HG03558 (cell line): ENCODE data around the gene NXPE3.
"Not testable (repeated sequence)": the region's sequence is repeated elsewhere in the genome, so short reads cannot be mapped to it uniquely, and the experiment has no call there.

Experiments
- ATAC-seq: cut with Tn5 transposase; IDR thresholded peaks from one replicate; pipeline ENCODE4 v1.9.1; 2021; ENCODE audit warnings: moderate number of reproducible peaks; ENCODE audit not compliant: unreplicated experiment; ENCODE audit errors: extremely low read depth

Gene NXPE3

GRCh38 chr3:101779047-101779821, at the start of gene NXPE3:
TSS of gene NXPE3 (plus strand) at chr3:101779211. CDS start at chr3:101785597, 6,386 bp downstream.
- ATAC-seq: peak; percentile 89

GRCh38 chr3:101729586-101729985, 49.4 kb upstream of the NXPE3 start:
- no peak for ATAC-seq

GRCh38 chr3:101730839-101731238, 48.2 kb upstream of the NXPE3 start:
- ATAC-seq: no peak

GRCh38 chr3:101732240-101732641, 46.8 kb upstream of the NXPE3 start:
- no peak for ATAC-seq

GRCh38 chr3:101735833-101736232, 43.2 kb upstream of the NXPE3 start:
- no peak for ATAC-seq

GRCh38 chr3:101741914-101742313, 37.1 kb upstream of the NXPE3 start:
- not testable (repeated sequence) for ATAC-seq

GRCh38 chr3:101744811-101745210, 34.2 kb upstream of the NXPE3 start:
- ATAC-seq: no peak

GRCh38 chr3:101745934-101746333, 33.1 kb upstream of the NXPE3 start:
- ATAC-seq: not testable (repeated sequence)

GRCh38 chr3:101753386-101754113, 25.5 kb upstream of the NXPE3 start:
- not testable (repeated sequence) for ATAC-seq

GRCh38 chr3:101758224-101758623, 20.8 kb upstream of the NXPE3 start:
- ATAC-seq: no peak

GRCh38 chr3:101762041-101762646, 16.9 kb upstream of the NXPE3 start:
- ATAC-seq: no peak

GRCh38 chr3:101777745-101778281, 1.2 kb upstream of the NXPE3 start:
- ATAC-seq: not testable (repeated sequence)

GRCh38 chr3:101778385-101779046, 495 bp upstream of the NXPE3 start:
- ATAC-seq: no peak

GRCh38 chr3:101779822-101780381, 891 bp downstream of the NXPE3 start:
- peak; percentile 18 for ATAC-seq

- no peak for ATAC-seq
These were observed 1.6 kb downstream of the NXPE3 start for GRCh38 chr3:101780661-101781060.

GRCh38 chr3:101781166-101781565, 2.2 kb downstream of the NXPE3 start:
- no peak for ATAC-seq

GRCh38 chr3:101784855-101785613, 6.0 kb downstream of the NXPE3 start:
- ATAC-seq: no peak

GRCh38 chr3:101791778-101792177, 12.8 kb downstream of the NXPE3 start:
- ATAC-seq: peak; percentile 97

- ATAC-seq: no peak
These were observed 17.2 kb downstream of the NXPE3 start for GRCh38 chr3:101796077-101796680.
